HUDEP-2 (cell line): ENCODE results near the gene OR6M1.

Experiments used
- DNase-seq, 76 experiments: peaks; one replicate each; lab custom pipeline; 2025; ENCODE audit not compliant: unreplicated experiment in 76 of 76; lab: John Stamatoyannopoulos, UW

Gene OR6M1

GRCh38 chr11:123778511-123778910, 27.6 kb downstream of the OR6M1 start:
- DNase-seq = no peak

- DNase-seq = no peak
These were observed 30.2 kb downstream of the OR6M1 start for GRCh38 chr11:123775715-123776549.

- DNase-seq = no peak
These were observed 30.9 kb downstream of the OR6M1 start for GRCh38 chr11:123775289-123775688.

GRCh38 chr11:123773959-123774358, 32.2 kb downstream of the OR6M1 start:
- no peak for DNase-seq

- no peak for DNase-seq
These were observed 33.1 kb downstream of the OR6M1 start for GRCh38 chr11:123773026-123773425.

GRCh38 chr11:123771664-123772063, 34.5 kb downstream of the OR6M1 start:
- DNase-seq = no peak

GRCh38 chr11:123770712-123771111, 35.4 kb downstream of the OR6M1 start:
- no peak for DNase-seq

GRCh38 chr11:123765601-123766000, 40.5 kb downstream of the OR6M1 start:
- no peak for DNase-seq

GRCh38 chr11:123762422-123762821, 43.7 kb downstream of the OR6M1 start:
- no peak for DNase-seq

GRCh38 chr11:123760894-123761293, 45.3 kb downstream of the OR6M1 start:
- DNase-seq = no peak

GRCh38 chr11:123757976-123758375, 48.2 kb downstream of the OR6M1 start:
- no peak for DNase-seq

- DNase-seq = no peak
These were observed 50.3 kb downstream of the OR6M1 start for GRCh38 chr11:123755813-123756212.
